ENCODE results near the gene LAMC1. TPM values are rescaled to one million over a fixed set of nuclear protein-coding genes. Genes with fewer than 3 reads are reported as not detected.

LAMC1 gene
- total RNA-seq, 1 donor from 2014 or later: 449 TPM

- no peak for DNase-seq (ENCODE audit: low spot score)
- Mint-ChIP-seq H3K27me3 (ENCODE audit: low read depth) (no peaks in the 10 kb centered on the region), H3K9me3 (ENCODE audit: low read depth) (no peaks in the 10 kb centered on the region), H3K27ac (ENCODE audit: unreplicated experiment) (peak overlapping the region; percentile 91), H3K4me1 (ENCODE audit: low read depth) (peaks cover 100% of the 10 kb centered on the region), H3K36me3 (ENCODE audit: low read depth) (no peaks in the 10 kb centered on the region), H3K4me3 (ENCODE audit: unreplicated experiment) (no peak overlapping the region)
- TF ChIP-seq CTCF (IDR thresholded peaks at IDR 0.05): no peak
These were observed 20.0 kb downstream of the LAMC1 start for GRCh38 chr1:183043254-183043653.

GRCh38 chr1:183043872-183044854, 20.9 kb downstream of the LAMC1 start:
- no peak for TF ChIP-seq CTCF (IDR thresholded peaks at IDR 0.05)
- no peaks in the 10 kb centered on the region for H3K9me3 Mint-ChIP-seq (ENCODE audit: low read depth)
- DNase-seq (ENCODE audit: low spot score): no peak
- H3K36me3 Mint-ChIP-seq (ENCODE audit: low read depth): no peaks in the 10 kb centered on the region
- H3K27ac Mint-ChIP-seq (ENCODE audit: unreplicated experiment): peak overlapping the region; percentile 91
- H3K4me1 Mint-ChIP-seq (ENCODE audit: low read depth): peaks cover 97% of the 10 kb centered on the region
- no peaks in the 10 kb centered on the region for H3K27me3 Mint-ChIP-seq (ENCODE audit: low read depth)
- peak overlapping the region; percentile 47 for H3K4me3 Mint-ChIP-seq (ENCODE audit: unreplicated experiment)

GRCh38 chr1:183044893-183045649, 21.9 kb downstream of the LAMC1 start:
- Mint-ChIP-seq H3K27ac (ENCODE audit: unreplicated experiment) (peak overlapping the region; percentile 91), H3K36me3 (ENCODE audit: low read depth) (no peaks in the 10 kb centered on the region), H3K27me3 (ENCODE audit: low read depth) (no peaks in the 10 kb centered on the region), H3K4me1 (ENCODE audit: low read depth) (peaks cover 94% of the 10 kb centered on the region), H3K9me3 (ENCODE audit: low read depth) (no peaks in the 10 kb centered on the region), H3K4me3 (ENCODE audit: unreplicated experiment) (peak overlapping the region; percentile 47)
- TF ChIP-seq CTCF (IDR thresholded peaks at IDR 0.05): no peak
- no peak for DNase-seq (ENCODE audit: low spot score)

GRCh38 chr1:183048087-183049085, 25.2 kb downstream of the LAMC1 start:
- Mint-ChIP-seq H3K9me3 (ENCODE audit: low read depth) (no peaks in the 10 kb centered on the region), H3K4me1 (ENCODE audit: low read depth) (peaks cover 87% of the 10 kb centered on the region), H3K36me3 (ENCODE audit: low read depth) (no peaks in the 10 kb centered on the region), H3K4me3 (ENCODE audit: unreplicated experiment) (no peak overlapping the region), H3K27me3 (ENCODE audit: low read depth) (no peaks in the 10 kb centered on the region), H3K27ac (ENCODE audit: unreplicated experiment) (peak overlapping the region; percentile 91)
- TF ChIP-seq CTCF (IDR thresholded peaks at IDR 0.05): no peak
- no peak for DNase-seq (ENCODE audit: low spot score)

Data from chondrocyte (in vitro differentiated cells).